Measurements from ENCODE around the gene MTM1.

MTM1 gene

GRCh38 chrX:150704030-150704613, 135.7 kb downstream of the MTM1 start:
- no peak for TF ChIP-seq POLR2A (IDR thresholded peaks at IDR 0.05; ENCODE audit: low read depth, low read length)
- FAIRE-seq (no peak), DNase-seq (ENCODE audit: insufficient read length, low spot score) (no peak)

DNA sequence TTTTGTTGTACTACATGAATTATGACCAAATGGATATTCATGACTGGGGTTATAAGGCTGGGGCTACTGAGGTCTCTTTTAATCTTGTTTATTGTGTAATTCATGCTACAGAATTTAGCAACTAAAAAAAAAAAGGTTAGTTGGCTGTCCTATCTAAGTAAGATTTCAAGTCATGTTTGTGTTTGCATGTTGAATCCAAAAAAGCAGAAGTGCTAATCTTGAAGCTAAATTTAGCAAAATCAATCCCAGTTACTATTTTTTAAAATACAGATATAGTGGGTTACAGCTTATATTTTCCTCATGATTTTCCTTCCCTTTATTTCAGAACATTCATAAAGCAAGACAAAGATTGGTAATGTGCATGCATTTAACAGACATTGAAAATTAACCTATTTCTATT, 144.2 kb downstream of the MTM1 start:
- no peak for TF ChIP-seq POLR2A (IDR thresholded peaks at IDR 0.05; ENCODE audit: low read depth, low read length)
- DNase-seq (ENCODE audit: insufficient read length, low spot score) (no peak), FAIRE-seq (no peak)

GRCh38 chrX:150715184-150715583, 146.8 kb downstream of the MTM1 start:
- FAIRE-seq (peak; percentile 27), DNase-seq (ENCODE audit: insufficient read length, low spot score) (no peak)
- no peak for TF ChIP-seq POLR2A (IDR thresholded peaks at IDR 0.05; ENCODE audit: low read depth, low read length)

DNA sequence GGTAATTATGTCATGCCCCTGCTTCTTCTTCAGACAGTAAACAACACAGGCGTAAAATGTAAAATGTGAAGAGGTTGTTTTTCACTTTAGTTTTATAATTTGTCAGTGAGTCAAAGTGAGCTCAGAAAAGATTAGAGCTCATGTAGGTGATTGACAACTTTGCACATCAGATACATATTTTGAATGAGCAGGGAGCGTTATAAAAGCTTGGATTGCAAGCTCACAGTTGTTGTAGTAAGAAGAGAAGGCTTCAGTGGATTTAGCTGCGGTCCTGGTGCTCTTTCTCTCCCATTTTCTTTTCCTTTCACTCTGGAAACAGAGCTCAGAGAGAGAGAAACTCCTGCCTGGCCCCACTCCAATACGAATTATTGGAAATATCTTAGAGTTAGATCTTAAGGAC, 151.2 kb downstream of the MTM1 start:
- no peak for TF ChIP-seq POLR2A (IDR thresholded peaks at IDR 0.05; ENCODE audit: low read depth, low read length)
- FAIRE-seq (no peak), DNase-seq (ENCODE audit: insufficient read length, low spot score) (no peak)

All from H54 (cell line).